Uterus (tissue), 2 donors: ENCODE results near the gene SOX10.

Experiments used
- POLR2A ChIP-seq, 2 donors: fragments of 450-650 bp; IDR thresholded peaks; one replicate each; pipeline ENCODE4 v1.6.1; 2016; ENCODE audit warnings: antibody characterized with exemption in 2 of 2, mild to moderate bottlenecking in 1 of 2, moderate library complexity in 1 of 2
- TF ChIP-seq, protein P1 (sequence below), 4 experiments: fragments of 200-600 bp in 2 of 4; fragments of 450-650 bp in 2 of 4; sonication (generic) in 2 of 4; IDR thresholded peaks; one replicate each; pipeline ENCODE4 v1.5.1; 2016 to 2019; ENCODE audit warnings: antibody characterized with exemption in 4 of 4, mild to moderate bottlenecking in 2 of 4, moderate library complexity in 1 of 4

- TF ChIP-seq, protein P1, sequence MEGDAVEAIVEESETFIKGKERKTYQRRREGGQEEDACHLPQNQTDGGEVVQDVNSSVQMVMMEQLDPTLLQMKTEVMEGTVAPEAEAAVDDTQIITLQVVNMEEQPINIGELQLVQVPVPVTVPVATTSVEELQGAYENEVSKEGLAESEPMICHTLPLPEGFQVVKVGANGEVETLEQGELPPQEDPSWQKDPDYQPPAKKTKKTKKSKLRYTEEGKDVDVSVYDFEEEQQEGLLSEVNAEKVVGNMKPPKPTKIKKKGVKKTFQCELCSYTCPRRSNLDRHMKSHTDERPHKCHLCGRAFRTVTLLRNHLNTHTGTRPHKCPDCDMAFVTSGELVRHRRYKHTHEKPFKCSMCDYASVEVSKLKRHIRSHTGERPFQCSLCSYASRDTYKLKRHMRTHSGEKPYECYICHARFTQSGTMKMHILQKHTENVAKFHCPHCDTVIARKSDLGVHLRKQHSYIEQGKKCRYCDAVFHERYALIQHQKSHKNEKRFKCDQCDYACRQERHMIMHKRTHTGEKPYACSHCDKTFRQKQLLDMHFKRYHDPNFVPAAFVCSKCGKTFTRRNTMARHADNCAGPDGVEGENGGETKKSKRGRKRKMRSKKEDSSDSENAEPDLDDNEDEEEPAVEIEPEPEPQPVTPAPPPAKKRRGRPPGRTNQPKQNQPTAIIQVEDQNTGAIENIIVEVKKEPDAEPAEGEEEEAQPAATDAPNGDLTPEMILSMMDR (IDR thresholded peaks at IDR 0.05) = no peak
- TF ChIP-seq POLR2A (IDR thresholded peaks at IDR 0.05) = no peak
These were observed 59.8 kb downstream of the SOX10 start for GRCh38 chr22:37924386-37925065.
